ENCODE results near the gene DEAF1.

- TF ChIP-seq CTCF (IDR thresholded peaks at IDR 0.05) (no peak), POLR2A (IDR thresholded peaks at IDR 0.05) (no peak), EP300 (IDR thresholded peaks at IDR 0.05) (no peak)
Observed at GRCh38 chr11:643849-644738, 50.9 kb downstream of the DEAF1 start.
